HG03196 (cell line): ENCODE measurements around the gene TYROBP.
"Not testable (repeated sequence)": the region's sequence is repeated elsewhere in the genome, so short reads cannot be mapped to it uniquely, and the experiment has no call there.

Source experiments
- ATAC-seq: cut with Tn5 transposase; IDR thresholded peaks from one replicate; pipeline ENCODE4 v1.9.1; 2021; ENCODE audit not compliant: unreplicated experiment

TYROBP gene

GRCh38 chr19:35901854-35902661 lies 6.0 kb downstream of the TYROBP start, which contains the start of gene HCST:
Gene HCST, plus strand, starts transcription at chr19:35902529. Its CDS starts 65 bp downstream, at chr19:35902594.
- ATAC-seq, result no peak

- no peak for ATAC-seq
These were observed 6.9 kb downstream of the TYROBP start for GRCh38 chr19:35901055-35901644.

- ATAC-seq, result peak; percentile 39
These were observed 8.4 kb downstream of the TYROBP start for GRCh38 chr19:35899547-35900214.

- no peak for ATAC-seq
These were observed 9.6 kb downstream of the TYROBP start for GRCh38 chr19:35898499-35898809.

GRCh38 chr19:35897706-35898451 lies 10.2 kb downstream of the TYROBP start:
- no peak for ATAC-seq

- ATAC-seq, result no peak
These were observed 11.5 kb downstream of the TYROBP start for GRCh38 chr19:35896643-35897040.

- ATAC-seq, result no peak
These were observed 12.0 kb downstream of the TYROBP start for GRCh38 chr19:35895911-35896642.

- ATAC-seq, result no peak
These were observed 13.8 kb downstream of the TYROBP start for GRCh38 chr19:35894342-35894741.

GRCh38 chr19:35891819-35892218 lies 16.3 kb downstream of the TYROBP start:
- not testable (repeated sequence) for ATAC-seq

GRCh38 chr19:35890113-35890650 lies 17.9 kb downstream of the TYROBP start:
- no peak for ATAC-seq

GRCh38 chr19:35889370-35890112 lies 18.6 kb downstream of the TYROBP start:
- ATAC-seq, result no peak

- no peak for ATAC-seq
These were observed 19.7 kb downstream of the TYROBP start for GRCh38 chr19:35888398-35888797.

GRCh38 chr19:35887197-35887596 lies 20.9 kb downstream of the TYROBP start:
- no peak for ATAC-seq

- ATAC-seq, result no peak
These were observed 22.2 kb downstream of the TYROBP start for GRCh38 chr19:35885904-35886303.

GRCh38 chr19:35885225-35885738 lies 22.8 kb downstream of the TYROBP start:
- no peak for ATAC-seq

- no peak for ATAC-seq
These were observed 24.2 kb downstream of the TYROBP start for GRCh38 chr19:35883882-35884281.

- no peak for ATAC-seq
These were observed 25.8 kb downstream of the TYROBP start for GRCh38 chr19:35882114-35882832.

- no peak for ATAC-seq
These were observed 28.3 kb downstream of the TYROBP start for GRCh38 chr19:35879770-35880317.

- ATAC-seq, result no peak
These were observed 29.0 kb downstream of the TYROBP start for GRCh38 chr19:35879068-35879467.
